Measurements from ENCODE around the gene CENPK. TPM values are rescaled to one million over a fixed set of nuclear protein-coding genes. Genes with fewer than 3 reads are reported as not detected.

CENPK gene
- total RNA-seq, 1 donor from 2014 or later, result 0.99 TPM

DNA sequence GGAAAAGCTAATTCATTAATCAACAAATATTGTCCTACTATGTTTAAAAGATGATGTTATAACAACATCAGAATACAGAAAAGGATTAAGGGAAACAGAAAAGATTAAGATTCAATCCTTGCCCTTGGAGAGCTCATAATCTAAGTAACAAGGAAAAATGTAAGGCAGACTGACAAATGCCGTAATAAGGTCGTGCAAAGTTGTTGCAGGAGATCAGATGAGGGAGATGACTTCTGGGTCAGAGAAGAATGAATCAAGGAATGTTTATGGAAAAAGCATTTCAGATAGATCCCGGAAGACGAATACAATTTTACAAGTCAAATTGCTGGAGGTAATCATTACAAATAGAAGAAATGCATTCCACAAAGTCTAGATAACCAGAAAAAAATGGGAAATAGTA, 87.6 kb downstream of the CENPK start:
- no peak for DNase-seq
- no peak for ATAC-seq
- intact Hi-C loops (cut with micrococcal nuclease), result no loop called here

DNA sequence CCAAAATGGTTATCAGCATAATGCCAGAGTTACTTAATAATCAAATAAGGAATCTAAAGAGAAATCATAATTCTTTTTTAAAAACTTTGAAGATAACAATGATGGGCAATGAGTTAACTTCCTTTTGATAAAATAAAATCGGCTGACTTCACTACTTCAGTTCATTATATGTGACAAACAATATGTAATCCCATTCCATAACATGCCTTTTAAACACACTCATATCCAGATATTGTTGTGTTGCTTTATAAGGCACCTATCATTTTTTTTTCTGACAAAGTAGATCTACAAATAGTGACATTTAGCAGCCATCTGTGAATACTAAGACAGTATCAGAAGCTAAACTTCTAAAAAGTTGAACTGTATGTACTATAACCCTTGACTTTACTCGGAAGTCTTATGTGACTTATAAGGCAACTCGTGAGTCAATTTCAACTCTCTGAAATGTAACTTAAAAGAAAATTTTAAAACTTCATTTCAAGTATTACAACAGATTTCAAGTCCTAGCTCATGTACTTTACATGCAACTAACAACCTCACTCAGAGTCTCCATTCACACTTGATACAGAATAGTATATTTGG, 88.7 kb downstream of the CENPK start:
- intact Hi-C loops (cut with micrococcal nuclease), result no loop called here
- DNase-seq (no peak), ATAC-seq (no peak)

DNA sequence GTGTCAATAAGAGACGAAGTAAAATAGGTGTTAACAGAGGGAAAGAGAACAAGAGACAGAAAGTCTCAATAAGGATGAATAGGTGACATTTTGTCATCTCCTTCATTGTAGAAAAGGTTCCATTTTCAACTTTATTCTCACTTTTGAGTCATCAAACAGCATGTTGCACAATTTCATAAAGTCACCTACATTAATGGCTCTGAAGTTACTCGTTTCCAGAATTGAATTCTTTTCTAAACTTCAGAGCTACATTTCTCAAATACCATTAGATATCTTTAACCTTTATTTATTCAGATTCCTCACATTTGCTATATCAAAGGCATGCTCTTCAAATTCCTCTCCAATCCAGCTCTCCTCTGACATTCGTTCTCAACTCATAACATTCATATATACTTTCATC, 94.3 kb downstream of the CENPK start:
- ATAC-seq (no peak), DNase-seq (no peak)
- intact Hi-C loops (cut with micrococcal nuclease), result no loop called here

Other genes starting within 250 kb of the CENPK start
- 1.4 TPM for gene ADAMTS6, start 81.2 kb downstream of the CENPK start, total RNA-seq
- 21.9 TPM for gene PPWD1, start 128 bp upstream of the CENPK start, total RNA-seq
- 20.3 TPM for gene TRIM23, start 61.2 kb upstream of the CENPK start, total RNA-seq
- gene SHLD3, start 61.9 kb upstream of the CENPK start, total RNA-seq, result 1.9 TPM
- 23.0 TPM for gene TRAPPC13, start 61.9 kb upstream of the CENPK start, total RNA-seq
- 4.6 TPM for gene SGTB, start 158.9 kb upstream of the CENPK start, total RNA-seq
- 14.1 TPM for gene NLN, start 159.0 kb upstream of the CENPK start, total RNA-seq

Measured in left ventricle myocardium superior (tissue), 1 donor.